HepG2 (cell line): ENCODE data around the gene SERTAD2. TPM values are rescaled to one million over a fixed set of nuclear protein-coding genes. Genes with fewer than 3 reads are reported as not detected.

Experiments
- ATAC-seq: fragments of 200-7000 bp; cut with Tn5 transposase; 3 replicates; pipeline ENCODE4 v1.9.1; 2020; ENCODE audit warnings: mild to moderate bottlenecking, moderate library complexity
- BruUV-seq: library from RNA; stranded (reverse); fragments of 400-500 nt; replicated peaks from 2 replicates; lab custom pipeline; 2021; lab: Mats Ljungman, UMichigan
- CTCF ChIA-PET: fragments of 300-600 bp; formaldehyde crosslinking; extraction: SDS; loops from one replicate; lab custom pipeline; 2021; ENCODE audit warnings: low total read pairs, inconsistent platforms, low intra/inter-chr PET ratio; lab: Yijun Ruan, JAX
- POLR2A ChIA-PET: fragments of 350-600 bp; sonication (Branson Sonifier 250); formaldehyde crosslinking; loops from one replicate; lab custom pipeline; 2020; ENCODE audit warnings: antibody characterized with exemption, inconsistent platforms; lab: Yijun Ruan, JAX
- DNase-seq: peaks from one replicate; pipeline ENCODE4 v3.0.0-alpha.2; 2015; ENCODE audit warnings: low spot score
- FAIRE-seq: peaks from 3 replicates; lab custom pipeline; 2011; peaks lifted over from hg19 to GRCh38; lab: Jason Lieb, UNC
- H2AFZ ChIP-seq: one replicate; pipeline ENCODE4 v1.6.1; 2011; ENCODE audit warnings: low read length, inconsistent platforms
- H3K27ac ChIP-seq: fragments of 300-600 bp; 3 replicates; pipeline ENCODE4 v1.8.0; 2011; ENCODE audit warnings: mixed run types, mild to moderate bottlenecking, mixed read lengths, low read length, inconsistent platforms; ENCODE audit not compliant: insufficient read depth; ENCODE audit errors: extremely low read length
- H3K27me3 ChIP-seq, 2 experiments: fragments of 200-600 bp in 1 of 2; 2 replicates in 1 of 2; 3 replicates in 1 of 2; pipeline versions ENCODE4 v1.6.0 to v1.8.0; 2011; ENCODE audit warnings: low read length in 2 of 2, mild to moderate bottlenecking in 2 of 2, moderate library complexity in 2 of 2, inconsistent platforms in 1 of 2; ENCODE audit not compliant: insufficient read depth in 2 of 2, control insufficient read depth in 1 of 2
- H3K36me3 ChIP-seq, 2 experiments: fragments of 200-600 bp in 1 of 2; replicated peaks in 1 of 2; 2 replicates in 1 of 2; 3 replicates in 1 of 2; pipeline versions ENCODE4 v1.5.1 to v1.8.0; 2011; ENCODE audit warnings: low read length in 2 of 2, inconsistent platforms in 1 of 2; ENCODE audit not compliant: insufficient read depth in 2 of 2, control insufficient read depth in 1 of 2
- H3K4me1 ChIP-seq: 2 replicates; pipeline ENCODE4 v1.5.1; 2012; ENCODE audit warnings: low read length, inconsistent platforms; ENCODE audit not compliant: insufficient read depth
- H3K4me2 ChIP-seq: 2 replicates; pipeline ENCODE4 v1.6.0; 2011; ENCODE audit warnings: low read depth, low read length, inconsistent platforms
- H3K4me3 ChIP-seq, 3 experiments: fragments of 200-600 bp in 1 of 3; sonication (generic), shearing (Covaris generic) in 1 of 3; replicated peaks in 1 of 3; 2 replicates each; pipeline ENCODE4 v1.5.1; 2011 to 2016; ENCODE audit warnings: low read length in 3 of 3, inconsistent platforms in 2 of 3, low read depth in 2 of 3, mild to moderate bottlenecking in 2 of 3, control low read depth in 1 of 3, mixed read lengths in 1 of 3; ENCODE audit not compliant: insufficient read depth in 1 of 3
- H3K79me2 ChIP-seq: one replicate; pipeline ENCODE4 v1.6.1; 2011; ENCODE audit warnings: low read length, inconsistent platforms; ENCODE audit not compliant: insufficient read depth
- H3K9ac ChIP-seq: 2 replicates; pipeline ENCODE4 v1.6.0; 2011; ENCODE audit warnings: mild to moderate bottlenecking, low read depth, low read length, inconsistent platforms; ENCODE audit not compliant: insufficient read depth
- H3K9me3 ChIP-seq: 2 replicates; pipeline ENCODE4 v1.5.1; 2012; ENCODE audit warnings: mild to moderate bottlenecking, low read length
- H4K20me1 ChIP-seq: 2 replicates; pipeline ENCODE4 v1.6.0; 2011; ENCODE audit warnings: inconsistent platforms, mild to moderate bottlenecking, low read length, moderate library complexity; ENCODE audit not compliant: insufficient read depth
- CCAR2 ChIP-seq: fragments of 200-400 bp; formaldehyde crosslinking; optimal IDR thresholded peaks from 2 replicates; pipeline ENCODE3; 2018; ENCODE audit warnings: low read depth, mild to moderate bottlenecking, low read length, moderate library complexity
- DDIT3 ChIP-seq: sonication (generic); formaldehyde crosslinking; IDR thresholded peaks from 2 replicates; pipeline ENCODE4 v1.4.0; 2020; ENCODE audit warnings: mild to moderate bottlenecking, missing genetic modification reagents
- FLYWCH1 ChIP-seq: sonication (generic); formaldehyde crosslinking; IDR thresholded peaks from 2 replicates; pipeline ENCODE4 v1.8.1; 2023; ENCODE audit warnings: mild to moderate bottlenecking, missing genetic modification reagents
- HMG20B ChIP-seq: conservative IDR thresholded peaks from 2 replicates; pipeline ENCODE4 v1.6.1; 2016; ENCODE audit warnings: missing genetic modification reagents, missing compliant biosample characterization
- KDM2A ChIP-seq: sonication (generic); formaldehyde crosslinking; IDR thresholded peaks from 2 replicates; pipeline ENCODE4 v1.4.0; 2020; ENCODE audit warnings: low read depth, missing genetic modification reagents, borderline replicate concordance
- KLF11 ChIP-seq: IDR thresholded peaks from 2 replicates; pipeline ENCODE4 v1.6.1; 2016; ENCODE audit warnings: missing compliant biosample characterization
- KLF6 ChIP-seq: IDR thresholded peaks from 2 replicates; pipeline ENCODE4 v1.8.0; 2016; ENCODE audit warnings: missing biosample characterization, missing genetic modification reagents
- NFKB2 ChIP-seq: sonication (generic); formaldehyde crosslinking; IDR thresholded peaks from 2 replicates; pipeline ENCODE4 v1.4.0; 2020; ENCODE audit warnings: missing genetic modification reagents, borderline replicate concordance
- RBAK ChIP-seq: sonication (generic); formaldehyde crosslinking; IDR thresholded peaks from 2 replicates; pipeline ENCODE4 v1.5.1; 2020; ENCODE audit warnings: mild to moderate bottlenecking, missing genetic modification reagents
- TBP ChIP-seq: sonication (generic); formaldehyde crosslinking; IDR thresholded peaks from 2 replicates; pipeline ENCODE4 v1.5.0; 2020; ENCODE audit warnings: missing genetic modification reagents
- ZBTB20 ChIP-seq: sonication (generic); formaldehyde crosslinking; IDR thresholded peaks from 2 replicates; pipeline ENCODE4 v1.8.1; 2023; ENCODE audit warnings: missing genetic modification reagents, low read depth, mild to moderate bottlenecking, borderline replicate concordance
- ZNF10 ChIP-seq: sonication (generic); formaldehyde crosslinking; IDR thresholded peaks from 2 replicates; pipeline ENCODE4 v1.4.0; 2020; ENCODE audit warnings: mild to moderate bottlenecking, low read depth, missing genetic modification reagents, borderline replicate concordance
- ZNF253 ChIP-seq: sonication (generic); formaldehyde crosslinking; IDR thresholded peaks from 2 replicates; pipeline ENCODE4 v1.8.0; 2022; ENCODE audit warnings: mild to moderate bottlenecking, missing genetic modification reagents, borderline replicate concordance
- ZNF264 ChIP-seq: sonication (generic); formaldehyde crosslinking; IDR thresholded peaks from 2 replicates; pipeline ENCODE4 v1.4.0; 2020; ENCODE audit warnings: missing genetic modification reagents
- ZNF414 ChIP-seq: sonication (generic); formaldehyde crosslinking; IDR thresholded peaks from 2 replicates; pipeline ENCODE4 v1.5.0; 2020; ENCODE audit warnings: missing genetic modification reagents
- ZNF790 ChIP-seq: sonication (generic); formaldehyde crosslinking; IDR thresholded peaks from 2 replicates; pipeline ENCODE4 v1.8.0; 2022; ENCODE audit warnings: missing genetic modification reagents, mild to moderate bottlenecking, borderline replicate concordance
- whole genome bisulfite sequencing: methylation state at CpG from one replicate; pipeline ENCODE4 v1.1.6; 2017; ENCODE audit warnings: low lambda C conversion rate; 5-methylcytosine and 5-hydroxymethylcytosine counted together
- in situ Hi-C: cut with HindIII; loops from 2 replicates; pipeline ENCODE4 v1.10.0; 2017; ENCODE audit warnings: low pct_unique_long_range_greater_than_20kb; ENCODE audit not compliant: extremely low pct_ligation_motif_present
- intact Hi-C: fragments of 100-400 bp; cut with micrococcal nuclease; formaldehyde crosslinking; loops from one replicate; pipeline ENCODE4 v1.10.0; 2022; ENCODE audit not compliant: unreplicated experiment
- polyA plus RNA-seq, 8 experiments: library from polyadenylated mRNA; depleted of rRNA in 3 of 8; stranded (reverse) in 7 of 8; unstranded in 1 of 8; fragments of >200 nt; fragmentation: Illumina TruSeq in 4 of 8; extraction: Trizol in 4 of 8; gene quantifications; 2 replicates each; pipeline versions ENCODE4 v1.2.1 to v1.2.3, GENCODE V29; 2011 to 2016; ENCODE audit warnings: low read depth in 4 of 8, missing spikeins in 1 of 8, mixed read lengths in 1 of 8; ENCODE audit not compliant: insufficient read depth in 1 of 8
- total RNA-seq, 5 experiments: library from RNA; depleted of rRNA; stranded (reverse); fragments of >200 nt; fragmentation: Illumina TruSeq; extraction: Trizol; gene quantifications; 2 replicates each; pipeline ENCODE4 v1.2.3, GENCODE V29; 2016; ENCODE audit warnings: low read depth in 1 of 5

Gene SERTAD2
- total and polyA plus RNA-seq, 2 of the 13 experiments (the other 11 are each of a cell fraction or from before 2014, with no cell fraction given) = 6.7 to 22.6 TPM

GRCh38 chr2:64639691-64640090, 14.0 kb downstream of the SERTAD2 start:
- H2AFZ ChIP-seq = no peak overlapping the region
- H3K27ac ChIP-seq = no peak overlapping the region
- H3K4me3 ChIP-seq = no peak overlapping the region
- WGBS = 89% methylated on average over 2 of the region's 2 CpGs
- peaks cover 22 to 50% of the 10 kb centered on the region in 2 experiments for H3K36me3 ChIP-seq
- DNase-seq (no peak), FAIRE-seq (no peak), ATAC-seq (no peak)
- no peak overlapping the region for H3K9ac ChIP-seq
- H3K4me2 ChIP-seq = no peak overlapping the region
- H4K20me1 ChIP-seq = peaks cover 99% of the 10 kb centered on the region
- no peaks in the 10 kb centered on the region for H3K9me3 ChIP-seq
- TF ChIP-seq ZBTB20 (CRISPR knock-in tag) = no peak
- TF ChIP-seq RBAK (CRISPR knock-in tag) = no peak
- TF ChIP-seq CCAR2 = no peak
- TF ChIP-seq KDM2A = no peak
- no peak for TF ChIP-seq ZNF790 (CRISPR knock-in tag)
- no peak for TF ChIP-seq DDIT3 (CRISPR knock-in tag)
- TF ChIP-seq NFKB2 = no peak
- no peak for TF ChIP-seq ZNF10 (CRISPR knock-in tag)
- no peak for TF ChIP-seq ZNF414
- TF ChIP-seq FLYWCH1 = no peak
- TF ChIP-seq ZNF253 (CRISPR knock-in tag) = no peak
- no peak for TF ChIP-seq KLF6
- no peak for TF ChIP-seq KLF11 (CRISPR knock-in tag)
- no peak for TF ChIP-seq ZNF264
- TF ChIP-seq HMG20B = no peak
- no peak for TF ChIP-seq TBP (CRISPR knock-in tag)
- H3K27me3 ChIP-seq = no peaks in the 10 kb centered on the region
- intact Hi-C loops (no loop called here), in situ Hi-C loops (loop anchor here (10.0 kb wide), 1 partner anchor 305 kb away; no protein-coding TSS in a partner anchor)
- POLR2A ChIA-PET = interaction anchor here (0.7 to 1.8 kb wide), 2 partner anchors 11 to 36 kb away, joined by 3 to 4 read pairs; no protein-coding TSS in a partner anchor
- BruUV-seq = no TSS peak
- H3K4me1 ChIP-seq = peaks cover 57% of the 10 kb centered on the region
- CTCF ChIA-PET = no interaction called here
- peaks cover 93% of the 10 kb centered on the region for H3K79me2 ChIP-seq
